ENCODE results near the gene PSG4.
"Not testable (repeated sequence)": the region's sequence is repeated elsewhere in the genome, so short reads cannot be mapped to it uniquely, and the experiment has no call there.

PSG4 gene

GRCh38 chr19:43215881-43216280, 10.4 kb upstream of the PSG4 start:
- not testable (repeated sequence) for ATAC-seq, H3K36me3 Mint-ChIP-seq, H3K4me1 Mint-ChIP-seq, H3K4me3 Mint-ChIP-seq, H3K27me3 Mint-ChIP-seq, H3K9me3 Mint-ChIP-seq, H3K27ac Mint-ChIP-seq

DNA sequence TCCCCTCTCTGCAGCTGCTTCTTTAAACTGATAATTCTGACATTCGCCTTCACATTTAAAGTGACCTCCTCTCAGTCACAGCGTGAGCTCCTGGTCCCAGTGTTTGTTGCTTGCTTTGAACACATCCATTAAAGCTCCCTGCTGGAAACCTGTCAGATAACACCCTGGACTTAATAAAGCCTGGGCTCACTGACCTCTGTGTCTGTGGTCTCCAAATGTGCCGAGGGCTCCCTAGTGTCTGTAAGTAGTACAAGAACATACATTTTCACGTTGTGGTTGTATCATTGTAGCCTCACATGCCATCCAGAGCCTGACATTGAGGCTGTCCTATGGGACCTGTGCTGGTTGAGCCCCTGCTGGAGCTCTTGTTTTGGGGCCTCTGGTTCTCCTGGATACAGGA, 2.6 kb upstream of the PSG4 start:
- H3K36me3 Mint-ChIP-seq, result no peaks in the 10 kb centered on the region
- H3K9me3 Mint-ChIP-seq, result peaks cover 4% of the 10 kb centered on the region
- peaks cover 15% of the 10 kb centered on the region for H3K27me3 Mint-ChIP-seq
- no peaks in the 10 kb centered on the region for H3K4me1 Mint-ChIP-seq
- H3K27ac Mint-ChIP-seq, result no peak overlapping the region
- ATAC-seq, result no peak
- H3K4me3 Mint-ChIP-seq, result no peak overlapping the region

- not testable (repeated sequence) for H3K4me3 Mint-ChIP-seq, H3K4me1 Mint-ChIP-seq, H3K36me3 Mint-ChIP-seq, H3K9me3 Mint-ChIP-seq, H3K27ac Mint-ChIP-seq, ATAC-seq
- peaks cover 15% of the 10 kb centered on the region for H3K27me3 Mint-ChIP-seq
These were observed 1.7 kb upstream of the PSG4 start for GRCh38 chr19:43207174-43207573.

DNA sequence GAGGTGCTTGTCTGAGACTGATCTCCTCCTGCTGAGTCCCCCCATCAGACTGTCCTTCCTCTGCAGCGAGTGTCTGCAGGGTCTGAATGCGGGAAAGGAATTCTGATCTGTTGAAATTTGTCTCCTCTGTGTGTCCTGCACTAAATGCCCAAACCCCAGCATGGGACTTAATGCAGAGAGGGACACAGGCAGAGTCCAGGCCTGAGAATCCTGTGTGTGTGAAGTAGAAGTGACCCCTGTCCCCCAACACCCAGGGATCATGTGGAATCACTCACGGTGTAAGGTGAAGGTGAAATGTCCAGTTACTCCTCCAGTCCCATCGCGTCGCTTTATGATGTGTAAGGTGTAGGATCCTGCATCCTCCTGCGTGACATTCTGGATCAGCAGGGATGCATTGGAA, 1.8 kb downstream of the PSG4 start:
- H3K4me1 Mint-ChIP-seq, H3K27ac Mint-ChIP-seq, H3K36me3 Mint-ChIP-seq, H3K9me3 Mint-ChIP-seq, H3K27me3 Mint-ChIP-seq, H3K4me3 Mint-ChIP-seq, ATAC-seq: not testable (repeated sequence)

GRCh38 chr19:43201891-43202290, 3.5 kb downstream of the PSG4 start:
- not testable (repeated sequence) for ATAC-seq, H3K36me3 Mint-ChIP-seq, H3K4me3 Mint-ChIP-seq, H3K27ac Mint-ChIP-seq, H3K9me3 Mint-ChIP-seq, H3K4me1 Mint-ChIP-seq, H3K27me3 Mint-ChIP-seq

DNA sequence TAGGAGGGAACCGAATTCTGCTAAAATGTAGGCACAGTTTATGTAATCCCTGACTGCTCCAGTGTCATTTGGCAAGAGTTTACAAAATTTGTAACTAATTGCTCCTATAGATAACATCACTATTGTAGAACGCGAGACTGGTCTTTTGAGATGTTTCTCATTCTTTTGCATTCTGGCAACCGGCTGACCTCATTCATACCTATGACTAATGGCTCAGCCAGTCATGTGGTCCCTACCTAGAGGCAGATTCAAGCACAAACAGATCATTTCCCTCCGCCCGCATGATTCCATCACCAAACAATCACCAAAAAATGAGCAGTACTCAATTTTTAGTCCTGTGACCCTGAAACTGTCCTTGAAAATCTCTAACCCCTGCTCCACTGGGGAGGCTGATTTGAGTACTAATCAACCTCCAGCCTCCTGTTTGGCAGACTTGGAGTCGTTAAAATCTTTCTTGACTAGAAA, 4.1 kb downstream of the PSG4 start:
- not testable (repeated sequence) for H3K4me3 Mint-ChIP-seq, H3K27me3 Mint-ChIP-seq, H3K36me3 Mint-ChIP-seq, H3K9me3 Mint-ChIP-seq, H3K4me1 Mint-ChIP-seq, H3K27ac Mint-ChIP-seq, ATAC-seq

- H3K9me3 Mint-ChIP-seq, result not testable (repeated sequence)
These were observed 6.6 kb downstream of the PSG4 start for GRCh38 chr19:43198686-43199419.

DNA sequence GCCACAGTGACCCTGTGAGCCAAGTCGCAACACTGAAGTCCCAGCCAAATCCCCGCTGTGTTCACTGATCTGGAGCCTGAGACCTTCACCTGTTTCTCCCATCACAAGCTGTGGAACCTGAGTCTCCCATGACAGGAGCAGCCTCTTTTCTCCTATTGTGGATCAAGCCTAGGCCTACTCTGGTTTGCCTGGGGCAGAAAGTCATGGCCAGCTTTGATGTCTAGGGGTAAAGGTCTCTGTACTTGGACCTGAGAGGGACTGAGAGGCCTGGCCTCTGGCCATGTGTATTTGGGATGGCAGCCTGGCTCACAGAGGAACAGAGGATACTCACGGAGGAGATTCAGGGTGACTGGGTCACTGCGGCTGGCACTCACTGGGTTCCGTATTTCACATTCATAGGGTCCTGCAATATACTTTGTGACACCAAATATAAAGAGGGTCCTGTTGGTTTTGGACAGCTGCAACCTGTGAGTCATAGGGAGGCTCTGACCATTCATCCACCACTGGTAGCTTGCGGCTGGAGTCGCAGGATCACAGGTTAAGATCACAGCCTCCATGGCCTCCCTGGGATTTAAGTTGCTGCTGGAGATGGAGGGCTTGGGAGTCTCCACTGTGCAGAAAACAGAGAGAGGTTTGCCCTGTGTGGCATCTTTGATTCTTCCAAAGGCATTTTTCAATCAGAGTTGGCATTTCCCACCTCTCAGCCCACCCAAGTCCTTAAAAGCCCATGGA, 7.6 kb downstream of the PSG4 start:
- H3K4me1 Mint-ChIP-seq, H3K27me3 Mint-ChIP-seq, H3K36me3 Mint-ChIP-seq, H3K4me3 Mint-ChIP-seq, H3K9me3 Mint-ChIP-seq, H3K27ac Mint-ChIP-seq, ATAC-seq: not testable (repeated sequence)

More at GRCh38 chr19:43198686-43199419, 6.6 kb downstream of the PSG4 start:
- not testable (repeated sequence) for H3K36me3 Mint-ChIP-seq, ATAC-seq, H3K4me3 Mint-ChIP-seq, H3K27me3 Mint-ChIP-seq, H3K4me1 Mint-ChIP-seq, H3K27ac Mint-ChIP-seq

DNA sequence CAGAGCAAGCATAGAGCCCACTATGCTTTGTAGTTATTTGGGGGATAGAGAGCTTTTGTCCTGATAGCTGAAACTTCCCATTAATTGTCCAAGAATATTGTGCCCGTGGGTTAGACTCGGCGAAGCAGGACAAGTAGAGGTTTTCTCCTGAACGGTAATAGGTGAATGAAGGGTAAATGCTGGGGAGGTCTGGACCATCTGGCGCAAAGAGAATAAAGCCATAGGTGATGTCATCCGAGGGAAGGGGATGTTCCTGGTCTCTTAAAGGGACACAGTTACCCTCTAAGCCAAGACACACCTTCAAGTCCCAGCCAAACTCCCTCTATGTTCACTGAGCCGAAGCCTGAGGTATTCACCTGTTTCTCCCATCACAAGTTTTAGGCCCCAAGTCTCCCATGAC, 11.0 kb downstream of the PSG4 start:
- ATAC-seq, H3K27ac Mint-ChIP-seq, H3K27me3 Mint-ChIP-seq, H3K4me3 Mint-ChIP-seq, H3K36me3 Mint-ChIP-seq, H3K4me1 Mint-ChIP-seq, H3K9me3 Mint-ChIP-seq: not testable (repeated sequence)

DNA sequence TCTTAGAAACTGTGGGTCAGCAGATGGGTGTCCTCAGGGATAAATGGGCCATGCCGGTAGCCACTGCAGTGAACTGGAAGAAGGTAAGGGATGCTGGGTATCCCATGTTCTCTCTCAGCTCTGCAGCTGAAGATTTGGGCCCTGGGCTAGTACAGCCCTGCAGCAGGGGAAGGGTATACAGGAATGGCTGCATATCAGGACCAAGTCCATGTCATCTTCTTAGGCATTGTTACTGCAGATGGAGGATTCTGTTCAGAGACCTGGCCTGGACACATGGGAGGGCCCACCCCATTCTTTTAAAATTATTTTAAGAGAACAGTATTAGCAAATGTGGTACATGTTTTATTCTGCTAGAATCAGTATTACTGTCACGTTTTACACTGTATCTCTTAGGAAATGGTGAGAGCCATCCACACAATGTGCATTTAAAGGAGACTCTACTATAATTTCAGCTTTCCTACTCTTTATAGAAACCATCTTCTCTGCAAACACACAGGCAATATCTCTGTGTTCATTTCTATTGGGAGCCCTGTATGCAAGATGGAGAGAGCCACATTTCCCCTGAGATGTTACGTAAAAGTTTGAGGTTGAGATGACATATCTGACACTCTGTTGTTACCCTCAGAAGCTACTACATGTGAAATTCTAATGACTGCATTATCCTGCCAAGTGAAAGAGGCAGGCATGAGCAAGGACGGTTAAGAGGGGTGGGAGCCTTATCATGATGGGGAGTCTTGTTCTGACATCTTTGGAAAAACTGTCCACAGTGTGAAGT, 12.9 kb downstream of the PSG4 start:
- H3K4me1 Mint-ChIP-seq, H3K36me3 Mint-ChIP-seq, H3K27me3 Mint-ChIP-seq, H3K9me3 Mint-ChIP-seq, H3K4me3 Mint-ChIP-seq, H3K27ac Mint-ChIP-seq, ATAC-seq: not testable (repeated sequence)

DNA sequence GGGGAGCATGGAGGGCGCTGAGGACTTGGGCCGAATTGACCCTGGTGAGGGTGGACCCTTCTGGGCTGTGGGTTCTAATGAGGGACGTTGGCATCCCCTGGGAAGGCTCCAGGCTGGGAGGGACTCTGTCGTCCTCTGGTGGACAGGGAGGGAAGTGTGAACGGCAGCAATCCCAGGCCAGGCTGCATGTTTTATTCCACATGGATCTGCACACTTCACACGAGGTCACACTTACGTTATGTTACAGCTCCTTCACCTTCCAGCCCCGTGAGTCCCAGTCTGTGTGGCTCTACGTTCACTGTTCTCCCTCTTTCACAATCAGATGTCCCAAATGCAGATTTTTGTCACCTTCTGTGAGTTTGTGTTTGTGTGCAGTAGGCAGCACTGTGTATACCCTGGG, 17.3 kb downstream of the PSG4 start:
- not testable (repeated sequence) for H3K9me3 Mint-ChIP-seq, H3K4me1 Mint-ChIP-seq, ATAC-seq, H3K36me3 Mint-ChIP-seq, H3K27ac Mint-ChIP-seq, H3K4me3 Mint-ChIP-seq
- peaks cover 24% of the 10 kb centered on the region for H3K27me3 Mint-ChIP-seq

- H3K27me3 Mint-ChIP-seq, result peaks cover 24% of the 10 kb centered on the region
- not testable (repeated sequence) for H3K4me3 Mint-ChIP-seq, H3K36me3 Mint-ChIP-seq, H3K27ac Mint-ChIP-seq, H3K9me3 Mint-ChIP-seq, H3K4me1 Mint-ChIP-seq, ATAC-seq
These were observed 19.0 kb downstream of the PSG4 start, which contains the start of gene PSG5 for GRCh38 chr19:43186311-43186935. Gene PSG5, minus strand, starts transcription at chr19:43186536. Its CDS starts 131 bp downstream, at chr19:43186405.

DNA sequence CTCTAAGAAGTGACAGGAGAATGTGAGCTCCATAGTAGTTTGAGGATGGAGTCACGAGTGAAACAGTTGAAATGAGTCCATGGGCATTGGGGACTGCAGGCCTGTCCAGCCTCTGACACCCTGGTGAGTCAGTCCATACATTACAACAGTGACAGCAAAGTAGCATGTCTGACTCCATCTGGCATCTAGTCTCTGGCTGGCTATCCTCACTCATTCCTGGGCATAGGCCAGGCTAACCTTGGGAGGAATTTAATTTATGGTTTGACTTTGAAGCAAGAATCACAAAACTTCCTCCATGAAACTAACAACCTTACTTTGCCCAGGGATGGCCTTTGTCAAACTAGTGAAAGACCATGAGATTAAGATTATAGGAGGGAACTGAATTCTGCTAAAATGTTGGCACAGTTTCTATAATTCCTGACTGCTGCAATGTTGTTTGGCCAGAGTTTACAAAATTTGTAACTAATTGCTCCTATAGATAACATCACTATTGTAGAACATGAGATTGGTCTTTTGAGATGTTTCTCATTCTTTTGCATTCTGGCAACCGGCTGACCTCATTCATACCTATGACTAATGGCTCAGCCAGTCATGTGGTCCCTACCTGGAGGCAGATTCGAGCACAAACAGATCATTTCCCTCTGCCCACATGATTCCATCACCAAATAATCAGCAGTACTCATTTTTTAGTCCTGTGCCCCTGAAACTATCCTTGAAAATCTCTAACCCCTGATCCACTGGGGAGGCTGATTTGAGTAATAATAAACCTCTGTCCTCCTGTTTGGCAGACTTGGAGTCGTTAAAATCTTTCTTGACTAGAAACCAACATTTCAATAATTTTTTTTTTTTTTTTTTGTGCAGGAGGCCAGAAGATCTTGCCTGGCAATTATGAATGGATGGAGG, 23.3 kb downstream of the PSG4 start:
- not testable (repeated sequence) for ATAC-seq, H3K27ac Mint-ChIP-seq, H3K4me1 Mint-ChIP-seq, H3K4me3 Mint-ChIP-seq, H3K9me3 Mint-ChIP-seq, H3K36me3 Mint-ChIP-seq
- H3K27me3 Mint-ChIP-seq, result peaks cover 14% of the 10 kb centered on the region

DNA sequence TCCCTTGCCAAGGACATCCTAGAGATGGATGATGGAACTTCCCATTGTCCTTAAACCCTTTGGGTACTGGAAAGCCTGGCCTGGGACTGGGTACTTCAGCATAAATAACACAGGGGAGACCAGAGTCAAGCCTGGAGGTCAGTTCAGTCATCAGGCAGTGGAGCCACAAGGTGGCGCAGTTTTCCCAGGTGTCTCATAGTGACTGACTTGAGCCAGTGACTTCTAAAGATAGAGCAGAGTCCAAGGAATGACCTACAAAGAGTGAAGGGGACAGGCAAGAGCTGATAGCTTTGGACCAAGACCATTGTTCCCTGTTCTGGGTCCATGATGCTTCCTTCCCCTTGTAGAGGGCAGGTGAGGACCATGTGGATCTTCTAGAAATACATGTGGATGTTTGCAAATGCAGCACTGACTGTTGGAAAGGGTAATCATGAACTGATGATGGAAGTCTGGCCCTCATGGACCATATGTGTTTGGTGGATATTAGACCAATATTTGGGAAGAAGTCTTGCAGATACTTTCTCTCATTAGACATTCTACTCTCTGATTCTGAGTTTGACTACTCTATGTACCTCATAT, 25.8 kb downstream of the PSG4 start:
- H3K27ac Mint-ChIP-seq, H3K36me3 Mint-ChIP-seq, H3K4me3 Mint-ChIP-seq, ATAC-seq, H3K9me3 Mint-ChIP-seq, H3K27me3 Mint-ChIP-seq, H3K4me1 Mint-ChIP-seq: not testable (repeated sequence)
